Endothelial cell of umbilical vein (primary cell): Measurements from ENCODE around the gene CCDC92B. TPM values are rescaled to one million over a fixed set of nuclear protein-coding genes. Genes with fewer than 3 reads are reported as not detected.

Experiments used
- BruUV-seq: library from RNA; stranded (reverse); fragments of 400-500 nt; replicated peaks from 2 replicates; lab custom pipeline; 2021; lab: Mats Ljungman, UMichigan
- CTCF ChIA-PET: fragments of 300-600, 350-600 bp; sonication (Branson Sonifier 250); formaldehyde crosslinking; loops from one replicate; lab custom pipeline; 2021; ENCODE audit warnings: antibody characterized with exemption, inconsistent platforms; lab: Charles Lee
- POLR2A ChIA-PET: fragments of 300-600, 350-600 bp; sonication (Branson Sonifier 250); formaldehyde crosslinking; loops from one replicate; lab custom pipeline; 2021; ENCODE audit warnings: antibody characterized with exemption, inconsistent platforms; lab: Charles Lee
- DNase-seq: peaks from one replicate; pipeline ENCODE4 v3.0.0-alpha.2; 2011; ENCODE audit warnings: low read depth, low spot score
- FAIRE-seq: peaks from 2 replicates; lab custom pipeline; 2011; peaks lifted over from hg19 to GRCh38; lab: Jason Lieb, UNC
- H2AFZ ChIP-seq: 2 replicates; pipeline ENCODE4 v1.6.0; 2012; ENCODE audit warnings: low read depth, low read length, control low read depth, inconsistent platforms
- H3K27ac ChIP-seq: 2 replicates; pipeline ENCODE4 v1.5.1; 2011; ENCODE audit warnings: low read depth, mild to moderate bottlenecking, control low read depth, low read length, moderate library complexity; ENCODE audit not compliant: insufficient read depth
- H3K27me3 ChIP-seq, 2 experiments: 2 replicates each; pipeline versions ENCODE4 v1.6.0 to v1.6.1; 2011; ENCODE audit warnings: low read length in 2 of 2, mixed read lengths in 1 of 2; ENCODE audit not compliant: control insufficient read depth in 2 of 2, insufficient read depth in 2 of 2
- H3K36me3 ChIP-seq, 2 experiments: 2 replicates in 1 of 2; 3 replicates in 1 of 2; pipeline ENCODE4 v1.5.1; 2011; ENCODE audit warnings: low read length in 2 of 2, mild to moderate bottlenecking in 1 of 2, moderate library complexity in 1 of 2; ENCODE audit not compliant: control insufficient read depth in 2 of 2, insufficient read depth in 2 of 2; ENCODE audit errors: extremely low read depth in 1 of 2
- H3K4me1 ChIP-seq: 3 replicates; pipeline ENCODE4 v1.5.1; 2011; ENCODE audit warnings: mild to moderate bottlenecking, low read length; ENCODE audit not compliant: control insufficient read depth, insufficient read depth; ENCODE audit errors: extremely low read depth
- H3K4me2 ChIP-seq: 2 replicates; pipeline ENCODE4 v1.6.1; 2011; ENCODE audit warnings: low read length, control low read depth, mixed read lengths; ENCODE audit not compliant: insufficient read depth
- H3K4me3 ChIP-seq, 3 experiments: fragments of 200-600 bp in 1 of 3; sonication (generic), shearing (Covaris generic) in 1 of 3; replicated peaks in 1 of 3; 2 replicates each; pipeline ENCODE4 v1.5.1; 2011 to 2016; ENCODE audit warnings: control low read depth in 3 of 3, low read length in 3 of 3, mild to moderate bottlenecking in 2 of 3, inconsistent platforms in 1 of 3, low read depth in 1 of 3, moderate library complexity in 1 of 3; ENCODE audit not compliant: insufficient read depth in 1 of 3
- H3K79me2 ChIP-seq: 2 replicates; pipeline ENCODE4 v1.6.0; 2012; ENCODE audit warnings: low read length, inconsistent platforms; ENCODE audit not compliant: control insufficient read depth, insufficient read depth
- H3K9ac ChIP-seq: replicated peaks from 2 replicates; pipeline ENCODE3; 2011; ENCODE audit warnings: low read length, control low read depth; ENCODE audit not compliant: insufficient read depth; ENCODE audit errors: extremely low read depth
- H3K9me1 ChIP-seq: replicated peaks from 3 replicates; pipeline ENCODE4 v1.6.0; 2011; ENCODE audit warnings: mild to moderate bottlenecking, low read length; ENCODE audit not compliant: control insufficient read depth, insufficient read depth; ENCODE audit errors: extremely low read depth
- H3K9me3 ChIP-seq: replicated peaks from 2 replicates; pipeline ENCODE4 v1.5.1; 2012; ENCODE audit warnings: low read length, inconsistent platforms; ENCODE audit not compliant: control insufficient read depth, insufficient read depth
- H4K20me1 ChIP-seq: replicated peaks from 2 replicates; pipeline ENCODE3; 2011; ENCODE audit warnings: mild to moderate bottlenecking, low read length; ENCODE audit not compliant: control insufficient read depth, insufficient read depth; ENCODE audit errors: extremely low read depth
- EZH2 ChIP-seq: IDR thresholded peaks from 2 replicates; pipeline ENCODE4 v1.6.1; 2012; ENCODE audit warnings: borderline replicate concordance, low read depth, mild to moderate bottlenecking, moderate library complexity, low read length, inconsistent platforms; ENCODE audit not compliant: severe bottlenecking
- FOS ChIP-seq: IDR thresholded peaks from 2 replicates; pipeline ENCODE4 v1.6.1; 2011; ENCODE audit warnings: mild to moderate bottlenecking, low read length, moderate library complexity, borderline replicate concordance; ENCODE audit not compliant: insufficient read depth
- GATA2 ChIP-seq: IDR thresholded peaks from 2 replicates; pipeline ENCODE4 v1.7.0; 2011; ENCODE audit warnings: low read depth, mild to moderate bottlenecking, moderate library complexity, mixed read lengths, low read length; ENCODE audit not compliant: insufficient read length, insufficient read depth
- JUN ChIP-seq: IDR thresholded peaks from 2 replicates; pipeline ENCODE4 v1.6.1; 2011; ENCODE audit warnings: borderline replicate concordance, low read depth; ENCODE audit not compliant: insufficient read length, insufficient read depth
- POLR2AphosphoS5 ChIP-seq: IDR thresholded peaks from 2 replicates; pipeline ENCODE4 v1.6.1; 2012; ENCODE audit warnings: low read depth, mild to moderate bottlenecking, control low read depth, low read length, moderate library complexity; ENCODE audit not compliant: insufficient read depth
- dilution Hi-C: fragments of 300-500 bp; cut with MboI; formaldehyde crosslinking; loops from one replicate; pipeline ENCODE4 v1.15.0; 2019; ENCODE audit warnings: low sequenced_read_pairs; ENCODE audit not compliant: extremely low pct_ligation_motif_present
- intact Hi-C: fragments of 100-400 bp; cut with micrococcal nuclease; formaldehyde crosslinking; loops from one replicate; pipeline ENCODE4 v1.10.0; 2022
- polyA plus RNA-seq, 4 experiments: library from polyadenylated mRNA; depleted of rRNA in 3 of 4; stranded (reverse) in 3 of 4; unstranded in 1 of 4; fragments of >200 nt; gene quantifications; 2 replicates each; pipeline versions ENCODE4 v1.2.1 to v1.2.3, GENCODE V29; 2011 to 2012; ENCODE audit warnings: missing spikeins in 1 of 4
- total RNA-seq: library from RNA; stranded (reverse); gene quantifications from 2 replicates; pipeline ENCODE4 v1.2.3, GENCODE V29; 2021
- TF ChIP-seq, protein P1 (sequence below): IDR thresholded peaks from 2 replicates; pipeline ENCODE4 v1.6.1; 2011; ENCODE audit not compliant: insufficient read depth, insufficient read length
- TF ChIP-seq, protein P2 (sequence below), 2 donors: IDR thresholded peaks; 1 replicate in 1 of 2; 2 replicates in 1 of 2; pipeline ENCODE4 v1.5.1; 2011; ENCODE audit warnings: low read length in 2 of 2, mild to moderate bottlenecking in 2 of 2, moderate library complexity in 2 of 2, control low read depth in 1 of 2, inconsistent platforms in 1 of 2, low read depth in 1 of 2; ENCODE audit not compliant: insufficient read depth in 1 of 2; ENCODE audit errors: extremely low read depth in 1 of 2

Gene CCDC92B
- total and polyA plus RNA-seq, 2 donors (not counting 3 experiments of a cell fraction or from before 2014, with no cell fraction given), result not detected

DNA sequence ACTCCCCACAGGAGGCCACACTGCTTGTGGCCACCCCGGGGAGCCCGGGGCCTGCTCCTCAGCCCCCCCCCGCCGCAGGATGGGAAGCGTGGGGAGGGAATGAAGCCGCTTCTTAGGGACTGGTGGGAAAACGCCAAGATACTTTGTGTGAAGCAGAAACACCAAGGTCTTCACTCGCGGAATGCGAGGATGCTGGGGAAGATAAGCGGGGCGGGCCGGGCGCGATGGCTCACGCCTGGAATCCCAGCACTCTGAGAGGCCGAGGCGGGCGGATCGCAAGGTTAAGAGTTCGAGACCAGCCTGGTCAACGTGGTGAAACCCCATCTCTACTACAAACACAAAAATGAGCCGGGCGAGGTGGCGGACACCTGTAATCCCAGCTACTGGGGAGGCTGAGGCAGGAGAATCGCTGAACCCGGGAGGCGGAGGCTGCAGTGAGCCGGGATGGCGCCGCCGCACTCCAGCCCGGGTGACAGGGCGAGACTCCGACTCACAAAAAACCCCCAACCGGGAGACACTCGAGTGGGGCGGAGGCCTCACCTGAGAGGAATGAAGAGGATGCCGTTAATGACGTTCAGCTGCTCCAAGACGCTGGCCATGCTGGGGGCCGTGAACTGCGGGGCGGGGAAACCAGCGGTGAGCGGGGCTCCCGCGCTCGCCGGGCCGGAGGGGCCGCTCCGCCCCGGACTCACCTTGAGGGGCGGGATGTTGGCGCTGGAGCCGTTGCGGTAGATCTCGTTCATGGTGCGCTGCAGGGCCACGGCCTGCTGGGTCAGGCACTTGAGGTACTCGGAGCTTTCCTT is 58.2 kb downstream of the CCDC92B start:
- H2AFZ ChIP-seq, result no peak overlapping the region
- FAIRE-seq, result no peak
- H4K20me1 ChIP-seq, result no peaks in the 10 kb centered on the region
- H3K4me3 ChIP-seq, result no peak overlapping the region
- no peaks in the 10 kb centered on the region for H3K9me1 ChIP-seq
- H3K36me3 ChIP-seq, result peaks cover 1 to 12% of the 10 kb centered on the region in 2 experiments
- H3K27ac ChIP-seq, result no peak overlapping the region
- intact Hi-C loops, result no loop called here
- ChIA-PET POLR2A (no interaction called here), CTCF (no interaction called here)
- no peak overlapping the region for H3K4me2 ChIP-seq
- no peak for DNase-seq
- BruUV-seq, result no TSS peak
- dilution Hi-C loops, result no loop called here
- no peaks in the 10 kb centered on the region for H3K27me3 ChIP-seq
- H3K4me1 ChIP-seq, result no peaks in the 10 kb centered on the region
- no peak overlapping the region for H3K9ac ChIP-seq
- TF ChIP-seq EZH2 (no peak), POLR2AphosphoS5 (no peak), GATA2 (no peak), FOS (no peak)
- H3K9me3 ChIP-seq, result no peaks in the 10 kb centered on the region
- no peaks in the 10 kb centered on the region for H3K79me2 ChIP-seq

DNA sequence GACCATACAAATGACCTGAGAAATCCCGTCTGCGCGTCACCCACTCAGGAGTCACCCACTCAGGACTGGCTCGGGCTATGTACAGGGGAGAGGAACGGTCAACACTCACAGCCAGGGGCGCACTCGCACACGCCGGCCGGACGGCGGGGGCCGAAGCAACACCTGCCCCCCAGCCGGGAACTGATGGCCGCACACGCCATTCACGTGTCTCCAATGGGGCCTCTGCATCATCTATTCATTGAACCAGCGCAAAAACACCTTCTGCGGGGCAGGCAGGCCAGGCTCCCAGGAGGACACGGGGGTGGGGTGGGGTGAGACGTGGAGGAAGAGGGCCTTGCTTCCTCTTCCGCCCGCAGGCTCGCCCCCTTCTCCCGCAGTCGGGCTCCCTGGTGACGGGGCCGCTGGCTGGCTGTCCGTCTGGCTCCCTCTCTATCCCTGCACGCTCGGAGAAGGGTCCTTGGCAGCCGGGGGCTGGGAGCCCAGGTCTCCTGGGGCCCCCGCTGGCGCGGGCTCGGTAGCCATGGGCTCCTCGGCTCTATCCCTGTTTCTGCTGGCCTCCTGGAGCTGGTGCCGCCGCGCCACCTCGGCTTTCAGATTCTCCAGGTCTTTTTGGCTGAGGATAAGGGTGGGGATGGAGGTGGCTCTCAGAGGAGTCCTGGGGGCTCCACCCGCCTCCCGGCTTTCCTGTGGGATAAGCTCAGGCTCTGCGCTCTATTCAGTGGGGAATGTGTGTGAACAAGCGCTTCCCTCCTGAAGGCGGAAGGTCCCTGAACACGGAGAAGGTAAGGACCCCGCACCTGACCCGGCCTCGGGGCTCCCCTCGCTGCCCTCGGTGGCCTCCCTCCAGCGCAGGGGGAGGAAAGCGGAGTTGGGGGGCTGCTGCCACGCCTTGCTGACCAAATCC is 59.0 kb downstream of the CCDC92B start:
- Histone ChIP-seq H3K79me2 (no peaks in the 10 kb centered on the region), H3K4me1 (no peaks in the 10 kb centered on the region), H3K9me1 (no peaks in the 10 kb centered on the region), H3K9me3 (no peaks in the 10 kb centered on the region), H3K27ac (no peak overlapping the region), H3K36me3 (peaks cover 0 to 7% of the 10 kb centered on the region in 2 experiments), H3K4me3 (no peak overlapping the region), H3K27me3 (no peaks in the 10 kb centered on the region), H3K9ac (no peak overlapping the region), H4K20me1 (no peaks in the 10 kb centered on the region), H2AFZ (no peak overlapping the region), H3K4me2 (no peak overlapping the region)
- intact Hi-C loops (no loop called here), dilution Hi-C loops (no loop called here)
- CTCF ChIA-PET, result no interaction called here
- BruUV-seq, result no TSS peak
- TF ChIP-seq, protein P1, sequence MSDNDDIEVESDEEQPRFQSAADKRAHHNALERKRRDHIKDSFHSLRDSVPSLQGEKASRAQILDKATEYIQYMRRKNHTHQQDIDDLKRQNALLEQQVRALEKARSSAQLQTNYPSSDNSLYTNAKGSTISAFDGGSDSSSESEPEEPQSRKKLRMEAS, result no peak
- TF ChIP-seq, protein P2, sequence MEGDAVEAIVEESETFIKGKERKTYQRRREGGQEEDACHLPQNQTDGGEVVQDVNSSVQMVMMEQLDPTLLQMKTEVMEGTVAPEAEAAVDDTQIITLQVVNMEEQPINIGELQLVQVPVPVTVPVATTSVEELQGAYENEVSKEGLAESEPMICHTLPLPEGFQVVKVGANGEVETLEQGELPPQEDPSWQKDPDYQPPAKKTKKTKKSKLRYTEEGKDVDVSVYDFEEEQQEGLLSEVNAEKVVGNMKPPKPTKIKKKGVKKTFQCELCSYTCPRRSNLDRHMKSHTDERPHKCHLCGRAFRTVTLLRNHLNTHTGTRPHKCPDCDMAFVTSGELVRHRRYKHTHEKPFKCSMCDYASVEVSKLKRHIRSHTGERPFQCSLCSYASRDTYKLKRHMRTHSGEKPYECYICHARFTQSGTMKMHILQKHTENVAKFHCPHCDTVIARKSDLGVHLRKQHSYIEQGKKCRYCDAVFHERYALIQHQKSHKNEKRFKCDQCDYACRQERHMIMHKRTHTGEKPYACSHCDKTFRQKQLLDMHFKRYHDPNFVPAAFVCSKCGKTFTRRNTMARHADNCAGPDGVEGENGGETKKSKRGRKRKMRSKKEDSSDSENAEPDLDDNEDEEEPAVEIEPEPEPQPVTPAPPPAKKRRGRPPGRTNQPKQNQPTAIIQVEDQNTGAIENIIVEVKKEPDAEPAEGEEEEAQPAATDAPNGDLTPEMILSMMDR (IDR thresholded peaks at IDR 0.05; ENCODE audit: extremely low read depth in 1 of 2, insufficient read depth in 1 of 2, low read depth in 1 of 2, low read length in 2 of 2), result no peak
- TF ChIP-seq EZH2 (no peak), JUN (no peak)
- FAIRE-seq, result no peak
- POLR2A ChIA-PET, result no interaction called here
- no peak for DNase-seq
